ENCODE data around the gene PDE4D. TPM values are rescaled to one million over a fixed set of nuclear protein-coding genes. Genes with fewer than 3 reads are reported as not detected.

Gene PDE4D
- total and polyA plus RNA-seq, 10 of the 15 experiments (the other 5 are each of a cell fraction or from before 2014, with no cell fraction given), result 0.87 to 4.1 (median 2.2) TPM

- H3K27ac ChIP-seq (ENCODE audit: control insufficient read depth, insufficient read depth), result no peak overlapping the region
- H3K36me3 ChIP-seq (ENCODE audit: control insufficient read depth in 2 of 2, insufficient read depth in 2 of 2, low read length in 1 of 2), result no peaks in the 10 kb centered on the region
- H3K4me2 ChIP-seq (ENCODE audit: control insufficient read depth, insufficient read depth), result no peak overlapping the region
- H3K9ac ChIP-seq (ENCODE audit: control insufficient read depth, insufficient read depth, low read length), result no peak overlapping the region
- intact Hi-C loops (cut with micrococcal nuclease; ENCODE audit: unreplicated experiment), result no loop called here
- H4K20me1 ChIP-seq (ENCODE audit: control insufficient read depth, insufficient read depth), result no peaks in the 10 kb centered on the region
- TF ChIP-seq ESRRA (IDR thresholded peaks at IDR 0.05; ENCODE audit: low read length) (no peak), WRNIP1 (IDR thresholded peaks at IDR 0.05; ENCODE audit: borderline replicate concordance, low read depth, low read length) (no peak), TBL1XR1 (IDR thresholded peaks at IDR 0.05; ENCODE audit: low read depth, low read length) (no peak), CEBPB (IDR thresholded peaks at IDR 0.05; ENCODE audit: borderline replicate concordance in 1 of 2, low read depth in 2 of 2, low read length in 2 of 2) (no peak)
- POLR2A ChIA-PET, result no interaction called here
- no peak overlapping the region for H3K4me3 ChIP-seq
- RAD21 ChIA-PET (ENCODE audit: unreplicated experiment), result no interaction called here
- ATAC-seq (peak; percentile 42; the same call in 1 of the 3 replicates), DNase-seq (ENCODE audit: low read depth, low spot score) (no peak), FAIRE-seq (no peak)
- BruUV-seq (replicated peaks), result no TSS peak
- no peak overlapping the region for H2AFZ ChIP-seq (ENCODE audit: control insufficient read depth, low read depth, low read length)
- H3K27me3 ChIP-seq (replicated peaks in 1 of 2; ENCODE audit: control insufficient read depth in 2 of 2, insufficient read depth in 2 of 2, low read length in 1 of 2), result no peaks in the 10 kb centered on the region; a peak in 1 of 4 replicates
- CTCF ChIA-PET, result no interaction called here
- no peaks in the 10 kb centered on the region for H3K4me1 ChIP-seq (ENCODE audit: control insufficient read depth, insufficient read depth, low read length)
- no peaks in the 10 kb centered on the region for H3K79me2 ChIP-seq (ENCODE audit: control insufficient read depth, insufficient read depth, low read length)
- in situ Hi-C loops (cut with MboI), result no loop called here
- SMC1A ChIA-PET (ENCODE audit: uncharacterized antibody, unreplicated experiment), result no interaction called here
- no peaks in the 10 kb centered on the region for H3K9me3 ChIP-seq (replicated peaks; ENCODE audit: control insufficient read depth, insufficient read depth, low read length)
- 29% methylated on average over 3 of the region's 3 CpGs for WGBS (ENCODE audit: insufficient coverage, insufficient replicate concordance, low lambda C conversion rate, missing lambda C conversion rate)
Measured at GRCh38 chr5:59937633-59938032, 44.1 kb upstream of the PDE4D start.

GRCh38 chr5:59923465-59923864 is 29.9 kb upstream of the PDE4D start:
- Histone ChIP-seq H3K4me3 (no peak overlapping the region), H3K27ac (ENCODE audit: control insufficient read depth, insufficient read depth) (no peak overlapping the region), H3K36me3 (ENCODE audit: control insufficient read depth in 2 of 2, insufficient read depth in 2 of 2, low read length in 1 of 2) (no peaks in the 10 kb centered on the region), H3K4me2 (ENCODE audit: control insufficient read depth, insufficient read depth) (no peak overlapping the region), H3K79me2 (ENCODE audit: control insufficient read depth, insufficient read depth, low read length) (no peaks in the 10 kb centered on the region), H4K20me1 (ENCODE audit: control insufficient read depth, insufficient read depth) (no peaks in the 10 kb centered on the region), H3K9me3 (replicated peaks; ENCODE audit: control insufficient read depth, insufficient read depth, low read length) (no peaks in the 10 kb centered on the region), H2AFZ (ENCODE audit: control insufficient read depth, low read depth, low read length) (no peak overlapping the region), H3K27me3 (replicated peaks in 1 of 2; ENCODE audit: control insufficient read depth in 2 of 2, insufficient read depth in 2 of 2, low read length in 1 of 2) (no peaks in the 10 kb centered on the region), H3K4me1 (ENCODE audit: control insufficient read depth, insufficient read depth, low read length) (no peaks in the 10 kb centered on the region), H3K9ac (ENCODE audit: control insufficient read depth, insufficient read depth, low read length) (no peak overlapping the region)
- no TSS peak for BruUV-seq (replicated peaks)
- ChIA-PET RAD21 (ENCODE audit: unreplicated experiment) (interaction anchor here (0.7 kb wide), 1 partner anchor 113 kb away, joined by 3 read pairs; no protein-coding TSS in a partner anchor), POLR2A (no interaction called here), SMC1A (ENCODE audit: uncharacterized antibody, unreplicated experiment) (interaction anchor here (0.5 to 0.6 kb wide), 2 partner anchors 20 to 44 kb away, joined by 3 to 4 read pairs; no protein-coding TSS in a partner anchor), CTCF (no interaction called here)
- intact Hi-C loops (cut with micrococcal nuclease; ENCODE audit: unreplicated experiment) (no loop called here), in situ Hi-C loops (cut with MboI) (no loop called here)
- DNase-seq (ENCODE audit: low read depth, low spot score) (no peak), FAIRE-seq (no peak), ATAC-seq (no peak)
- TF ChIP-seq SIN3A (IDR thresholded peaks at IDR 0.05; ENCODE audit: low read depth, low read length) (no peak), RAD21 (IDR thresholded peaks at IDR 0.05; ENCODE audit: insufficient read depth, low read depth, low read length) (0 out of 2 replicates have a peak, but pooled peaks have one; percentile 3), CBFB (IDR thresholded peaks at IDR 0.05; ENCODE audit: low read depth) (no peak), CBX5 (IDR thresholded peaks at IDR 0.05; ENCODE audit: low read depth) (no peak)
- 59% methylated on average over 3 of the region's 3 CpGs for WGBS (ENCODE audit: insufficient coverage, insufficient replicate concordance, low lambda C conversion rate, missing lambda C conversion rate)

Data from GM12878 (cell line).